HL-60/S4 treated with retinoic acid at 250 ng/mL for 4 days and 3 days (cell line): ENCODE results near the gene CD1B.
"Not testable (repeated sequence)": the region's sequence is repeated elsewhere in the genome, so short reads cannot be mapped to it uniquely, and the experiment has no call there.

Experiments
- in situ Hi-C: fragments of 300-500 bp; cut with MboI; formaldehyde crosslinking; loops from 2 replicates; pipeline ENCODE4 v1.7.0; 2022; ENCODE audit warnings: low sequenced_read_pairs

CD1B gene

DNA sequence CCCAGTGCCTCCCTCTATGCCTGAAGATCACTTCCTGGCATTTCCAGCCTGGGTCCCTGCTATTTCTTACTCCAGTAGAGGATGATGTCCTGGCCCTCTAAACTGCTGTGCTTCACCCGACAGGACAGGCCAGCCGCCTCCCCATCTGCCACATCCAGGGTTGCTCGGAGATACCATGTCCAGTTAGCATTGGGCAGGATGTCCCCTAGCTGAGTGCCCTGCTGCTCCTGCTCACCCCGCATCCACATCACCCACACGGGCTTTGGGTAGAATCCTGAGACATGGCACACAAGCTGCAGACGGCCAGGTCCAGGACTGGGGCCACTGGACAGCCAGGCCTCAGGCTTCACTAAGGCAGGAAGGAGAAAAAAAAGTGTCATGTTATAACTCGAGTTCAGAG, 2.0 kb downstream of the CD1B start:
- in situ Hi-C loops, result no loop called here

DNA sequence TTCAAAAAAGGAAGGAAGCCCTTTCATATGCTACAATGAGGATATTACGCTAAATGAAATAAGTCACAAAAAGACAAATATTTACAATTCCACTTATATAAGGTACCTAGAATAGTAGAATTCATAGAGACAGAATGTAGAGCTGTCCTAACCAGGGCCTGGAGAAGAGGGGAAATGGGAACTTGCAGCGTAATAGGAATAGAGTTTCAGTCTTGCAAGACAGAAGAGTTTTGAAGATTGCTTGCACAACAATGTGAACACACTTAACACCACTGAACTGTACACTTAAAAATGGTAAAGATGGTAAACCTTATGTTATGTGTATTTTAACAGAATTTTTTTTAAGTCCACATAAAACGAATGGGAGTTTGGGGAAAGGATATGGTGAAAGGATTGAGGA, 2.9 kb downstream of the CD1B start:
- in situ Hi-C loops, result no loop called here

DNA sequence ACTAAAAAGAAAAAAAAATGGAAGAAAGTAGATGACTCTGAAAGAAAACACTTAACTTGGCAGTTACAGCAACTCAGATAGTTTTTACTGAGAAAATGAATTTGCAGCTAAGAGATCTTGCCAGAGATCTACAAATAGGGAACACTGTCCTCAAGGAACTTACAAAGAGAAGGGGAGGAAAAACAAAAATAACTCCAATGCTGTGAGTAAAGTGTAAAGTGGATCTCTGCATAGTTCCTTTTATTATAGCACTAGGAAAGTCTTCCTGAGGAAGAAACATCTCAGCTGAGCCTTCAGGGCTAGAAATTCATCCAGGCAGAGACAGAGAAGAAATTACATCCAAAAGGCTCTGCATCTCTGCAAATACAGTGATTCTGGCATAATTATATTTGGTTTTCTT, 3.9 kb downstream of the CD1B start:
- in situ Hi-C loops, result no loop called here

DNA sequence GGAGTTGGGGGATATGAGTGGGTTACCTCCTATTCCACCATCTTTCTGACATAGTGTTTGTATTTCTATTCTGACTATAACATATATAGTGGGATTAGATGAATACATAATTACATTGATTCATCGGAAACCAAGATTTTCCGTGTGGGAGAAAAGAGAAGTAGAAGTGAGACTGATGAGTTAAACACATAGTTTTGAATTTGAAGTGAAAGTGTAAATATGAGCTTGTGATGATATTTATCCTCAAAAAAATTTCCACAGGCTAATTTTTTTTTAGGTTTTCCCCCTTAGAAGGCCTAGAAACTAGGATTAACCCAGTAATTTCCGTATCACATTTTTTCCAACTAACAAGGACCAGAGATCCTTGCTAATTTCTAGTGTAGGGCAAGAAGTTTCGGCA, 6.9 kb downstream of the CD1B start:
- in situ Hi-C loops, result no loop called here

DNA sequence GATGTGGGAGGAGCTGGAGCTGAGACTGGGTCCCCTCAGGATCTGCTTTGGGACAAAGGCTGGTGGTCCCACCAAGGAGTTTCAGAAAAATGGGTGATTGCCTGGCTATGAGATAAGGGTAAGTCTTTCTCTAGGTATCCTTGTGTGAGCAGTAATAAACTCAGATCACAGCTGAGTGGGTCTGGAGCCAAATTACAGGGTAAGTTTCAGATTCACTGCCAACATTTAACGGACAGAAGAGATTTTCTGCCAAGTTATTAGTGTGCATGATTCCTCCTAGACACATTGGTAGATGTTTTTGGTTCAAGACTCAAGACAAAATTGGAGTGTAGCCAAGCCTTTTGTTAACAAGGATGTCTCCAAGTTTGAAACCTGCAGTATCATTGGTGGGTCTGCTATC, 7.5 kb downstream of the CD1B start:
- in situ Hi-C loops, result no loop called here

DNA sequence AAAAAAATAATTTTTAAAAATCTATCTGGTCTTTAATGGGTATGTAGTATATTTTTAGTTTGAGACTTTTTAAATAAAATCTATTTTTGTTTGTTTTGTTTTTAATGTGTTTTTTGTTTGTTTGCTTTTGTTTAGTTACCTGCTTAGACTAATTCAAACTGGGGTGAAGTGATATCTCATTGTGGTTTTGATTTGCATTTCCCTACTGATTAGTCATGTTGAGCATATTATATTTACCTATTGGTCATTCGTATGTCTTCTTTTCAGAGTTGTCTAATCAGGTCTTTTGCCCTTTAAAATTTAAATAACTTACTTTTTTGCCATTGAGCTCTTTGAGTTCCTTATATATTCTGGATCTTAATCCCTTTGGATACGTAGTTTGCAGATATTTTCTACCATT, 20.3 kb downstream of the CD1B start:
- in situ Hi-C loops, result no loop called here

DNA sequence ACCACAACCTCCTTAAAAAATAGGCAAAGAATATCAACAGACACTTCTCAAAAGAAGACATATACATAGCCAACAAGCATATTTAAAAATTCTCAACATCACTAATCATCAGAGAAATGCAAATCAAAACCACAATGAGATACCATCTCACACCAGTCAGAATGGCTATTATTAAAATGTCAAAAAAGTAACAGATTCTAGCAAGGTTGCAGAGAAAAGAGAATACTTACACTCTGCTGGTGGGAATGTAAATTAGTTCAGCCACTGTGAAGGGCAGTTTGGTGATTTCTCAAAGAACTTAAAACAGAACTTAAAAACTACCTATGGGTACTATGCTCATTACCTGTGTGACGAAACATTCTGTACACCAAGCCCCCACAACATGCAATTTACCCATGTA, 20.7 kb downstream of the CD1B start:
- in situ Hi-C loops, result no loop called here

DNA sequence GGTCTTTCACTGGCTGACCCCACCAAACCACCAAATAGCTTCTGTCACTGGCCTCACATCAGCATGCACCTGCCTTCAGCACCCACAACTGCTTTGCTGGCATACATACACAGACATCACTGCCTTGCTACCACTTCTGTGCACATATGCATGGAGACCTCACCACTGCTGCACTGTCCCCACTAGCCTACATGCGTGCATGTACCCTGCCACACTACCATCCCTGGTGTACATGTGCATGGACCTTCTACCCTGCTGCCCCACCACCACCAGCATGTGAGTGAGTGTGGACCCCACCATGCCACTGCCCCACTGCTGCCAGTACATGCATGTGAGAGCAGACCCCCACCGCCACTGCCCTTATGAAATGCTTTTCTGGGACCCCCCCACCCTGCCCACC, 35.5 kb downstream of the CD1B start:
- in situ Hi-C loops, result no loop called here

DNA sequence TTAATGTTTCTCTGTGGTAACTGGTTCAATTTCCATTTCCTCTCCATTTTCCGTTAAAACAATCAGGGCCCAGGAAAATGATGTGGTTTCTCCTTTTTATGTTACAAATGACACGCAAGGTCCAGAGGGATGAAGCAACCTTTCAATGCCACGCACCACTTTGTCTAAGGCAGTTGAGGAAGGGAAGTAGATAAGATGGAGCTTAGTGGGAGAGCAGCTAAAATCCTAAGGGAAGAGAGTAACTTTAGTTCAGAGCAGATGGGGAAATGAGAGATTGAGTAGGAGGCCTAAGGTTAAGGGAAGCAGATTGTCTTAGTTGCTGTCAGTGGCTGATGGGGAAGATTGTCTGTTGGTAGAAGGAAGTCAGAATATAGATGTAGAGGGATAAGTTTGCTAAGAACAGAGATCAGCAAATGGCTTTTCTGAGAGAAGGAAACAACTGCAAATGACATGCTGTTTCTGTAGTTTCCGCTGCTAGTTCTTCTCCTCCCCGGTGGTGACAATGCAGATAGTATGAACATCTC, 40.9 kb downstream of the CD1B start:
- in situ Hi-C loops, result no loop called here

DNA sequence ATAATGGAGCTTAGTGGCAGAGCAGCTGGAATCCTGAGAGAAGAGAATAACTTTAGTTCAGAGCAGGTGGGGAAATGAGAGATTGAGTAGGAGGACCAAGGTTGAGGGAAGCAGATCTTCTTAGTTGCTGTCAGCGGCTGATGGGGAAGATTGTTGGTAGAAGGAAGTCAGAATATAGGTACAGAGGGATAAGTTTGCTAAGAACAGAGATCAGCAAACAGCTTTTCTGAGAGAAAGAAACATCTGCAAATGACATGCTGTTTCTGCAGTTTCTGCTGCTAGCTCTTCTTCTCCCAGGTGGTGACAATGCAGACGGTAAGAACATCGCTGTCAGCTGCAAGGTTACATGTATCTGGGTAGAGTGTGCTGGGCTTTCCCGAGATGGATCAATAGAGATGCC, 41.5 kb downstream of the CD1B start, which contains the start of gene CD1C:
TSS of gene CD1C (plus strand) at position 113 of the 400 bp plus-strand sequence. CDS start at position 255, 142 bp downstream.
- in situ Hi-C loops, result no loop called here

DNA sequence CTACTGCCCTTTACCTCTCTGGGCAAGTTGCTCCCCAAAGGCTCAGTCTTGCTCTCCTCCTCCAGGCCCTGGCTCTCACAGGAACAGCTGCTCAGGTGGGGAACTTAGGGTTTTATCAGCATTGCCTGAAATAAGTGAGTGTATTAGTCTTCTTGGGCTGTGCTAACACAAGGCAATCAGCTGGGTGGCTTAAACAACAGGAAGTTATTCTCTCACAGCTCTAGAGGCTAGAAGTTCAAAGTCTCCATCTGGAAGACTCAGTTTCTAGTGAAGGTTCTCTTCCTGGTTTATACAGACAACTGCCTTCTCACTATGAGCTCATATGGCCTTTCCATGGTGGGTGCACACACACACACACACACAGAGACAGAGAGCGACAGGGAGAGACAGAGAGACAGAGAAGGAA, 44.4 kb downstream of the CD1B start:
- in situ Hi-C loops, result no loop called here

DNA sequence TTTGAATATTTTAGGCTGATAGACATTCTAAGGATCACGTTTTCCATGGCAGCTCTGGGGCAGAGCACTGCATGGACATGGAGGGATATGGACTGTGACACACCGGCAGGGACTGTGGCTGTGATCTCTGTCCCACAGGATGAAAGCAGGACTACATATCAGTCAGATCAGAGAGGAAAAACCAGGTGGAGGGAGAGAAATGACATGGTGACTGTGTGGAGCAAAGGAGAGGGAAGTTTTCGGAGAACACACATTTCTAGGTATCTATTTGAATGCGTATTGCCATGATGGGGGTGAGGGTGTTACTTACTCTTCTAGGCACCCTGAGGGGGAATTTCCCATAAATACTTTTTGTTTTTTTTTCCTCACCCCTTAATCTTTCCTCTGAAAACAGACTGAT, 44.8 kb downstream of the CD1B start:
- in situ Hi-C loops, result no loop called here

DNA sequence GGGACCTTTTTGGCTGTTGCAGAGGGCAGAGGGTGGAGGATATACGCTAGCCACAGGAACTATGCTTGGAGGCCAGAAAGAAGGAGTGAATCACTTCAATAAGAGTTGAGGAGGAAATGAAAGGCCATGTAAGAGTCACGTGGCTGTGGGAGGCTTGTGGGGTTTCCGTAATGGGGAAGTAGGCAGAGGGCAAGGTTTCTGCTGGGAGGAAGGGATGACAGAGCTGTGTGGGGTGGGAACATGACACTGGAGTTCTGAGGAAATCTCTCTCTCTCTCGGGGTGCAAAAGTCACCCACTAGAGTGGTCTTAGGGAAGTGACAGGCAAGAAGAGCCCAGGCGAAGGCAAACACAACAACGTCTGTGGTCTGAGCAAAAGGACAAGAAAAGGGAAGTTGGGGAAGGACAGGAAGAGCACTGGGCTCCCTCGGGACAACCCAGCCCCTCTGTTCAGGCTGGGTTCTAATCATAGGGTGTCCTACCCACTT, 45.5 kb downstream of the CD1B start:
- in situ Hi-C loops, result no loop called here

DNA sequence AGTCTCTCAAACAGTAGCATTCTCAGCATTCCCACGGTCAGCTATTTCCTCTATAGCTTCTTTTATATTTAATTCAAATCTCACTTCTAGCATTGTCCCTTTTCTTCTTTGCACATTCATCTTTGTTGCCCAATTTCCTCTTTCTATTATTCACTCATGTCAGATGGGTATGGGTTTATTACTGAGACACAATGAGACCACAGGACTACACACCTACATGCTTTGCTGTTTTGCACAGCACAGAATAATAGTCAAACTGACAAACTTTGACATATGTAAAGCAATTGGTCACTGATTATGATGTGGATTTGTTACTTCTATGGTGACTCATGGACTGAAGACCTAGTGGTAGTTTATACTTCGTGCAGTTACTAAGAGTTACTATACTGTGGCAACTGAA, 47.4 kb downstream of the CD1B start:
- in situ Hi-C loops, result no loop called here

DNA sequence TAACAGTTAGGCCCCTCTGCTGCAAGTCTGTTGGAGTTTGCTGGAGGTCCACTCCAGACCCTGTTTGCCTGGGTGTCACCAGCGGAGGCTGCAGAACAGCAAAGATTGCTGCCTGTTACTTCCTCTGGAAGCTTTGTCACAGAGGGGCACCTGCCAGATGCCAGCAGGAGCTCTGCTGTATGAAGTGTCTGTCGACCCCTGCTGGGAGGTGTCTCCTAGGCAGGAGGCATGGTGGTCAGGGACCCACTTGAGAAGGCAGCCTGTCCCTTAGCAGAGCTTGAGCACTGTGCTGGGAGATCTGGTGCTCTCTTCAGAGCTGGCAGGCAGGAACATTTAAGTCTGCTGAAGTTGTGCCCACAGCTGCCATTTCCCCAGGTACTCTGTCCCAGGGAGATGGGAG, 48.9 kb downstream of the CD1B start:
- in situ Hi-C loops, result not testable (repeated sequence)
